GM08714 (cell line): ENCODE data around the gene PRRT1B.
"Not testable (repeated sequence)": the region's sequence is repeated elsewhere in the genome, so short reads cannot be mapped to it uniquely, and the experiment has no call there.

Experiments used
- H3K4me3 ChIP-seq: fragments of 200-500 bp; sonication (Bioruptor generic); 2 replicates; pipeline ENCODE4 v1.5.1; 2014; ENCODE audit warnings: mild to moderate bottlenecking, low read length, inconsistent platforms
- ZNF274 ChIP-seq: IDR thresholded peaks from 2 replicates; pipeline ENCODE4 v1.6.1; 2012; ENCODE audit warnings: mild to moderate bottlenecking, low read depth, low read length

PRRT1B gene

DNA sequence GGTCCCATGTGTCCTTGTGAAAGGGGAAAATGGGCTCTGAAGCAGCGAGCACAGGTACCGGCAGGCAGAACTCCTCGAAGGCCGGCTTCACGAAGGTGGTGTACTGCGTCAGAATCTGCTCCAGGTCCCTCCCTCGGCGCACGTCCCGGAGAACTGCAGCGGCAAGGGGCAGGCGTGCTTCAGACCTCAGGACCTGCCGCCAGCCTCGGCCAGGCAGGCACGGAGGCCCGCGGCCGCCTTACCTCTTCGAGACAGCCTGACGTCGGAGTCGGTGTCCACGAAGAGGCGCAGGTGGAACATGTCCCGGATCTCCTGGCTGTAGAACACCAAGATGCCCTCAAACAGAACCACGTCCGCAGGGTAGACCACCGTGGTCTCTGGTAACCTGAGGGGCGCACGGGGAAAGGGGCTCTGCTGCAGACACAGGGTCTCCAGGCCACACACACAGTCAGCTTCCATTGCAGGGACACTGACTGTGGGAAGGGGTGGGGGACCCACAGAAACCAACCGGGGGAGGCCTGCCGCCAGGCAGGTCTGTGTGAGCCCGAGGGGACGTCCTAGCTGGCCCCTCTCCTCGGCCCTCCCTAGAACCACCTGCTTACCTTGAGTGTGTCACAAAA is 16.3 kb upstream of the PRRT1B start:
- no peak overlapping the region for H3K4me3 ChIP-seq
- TF ChIP-seq ZNF274, result no peak

DNA sequence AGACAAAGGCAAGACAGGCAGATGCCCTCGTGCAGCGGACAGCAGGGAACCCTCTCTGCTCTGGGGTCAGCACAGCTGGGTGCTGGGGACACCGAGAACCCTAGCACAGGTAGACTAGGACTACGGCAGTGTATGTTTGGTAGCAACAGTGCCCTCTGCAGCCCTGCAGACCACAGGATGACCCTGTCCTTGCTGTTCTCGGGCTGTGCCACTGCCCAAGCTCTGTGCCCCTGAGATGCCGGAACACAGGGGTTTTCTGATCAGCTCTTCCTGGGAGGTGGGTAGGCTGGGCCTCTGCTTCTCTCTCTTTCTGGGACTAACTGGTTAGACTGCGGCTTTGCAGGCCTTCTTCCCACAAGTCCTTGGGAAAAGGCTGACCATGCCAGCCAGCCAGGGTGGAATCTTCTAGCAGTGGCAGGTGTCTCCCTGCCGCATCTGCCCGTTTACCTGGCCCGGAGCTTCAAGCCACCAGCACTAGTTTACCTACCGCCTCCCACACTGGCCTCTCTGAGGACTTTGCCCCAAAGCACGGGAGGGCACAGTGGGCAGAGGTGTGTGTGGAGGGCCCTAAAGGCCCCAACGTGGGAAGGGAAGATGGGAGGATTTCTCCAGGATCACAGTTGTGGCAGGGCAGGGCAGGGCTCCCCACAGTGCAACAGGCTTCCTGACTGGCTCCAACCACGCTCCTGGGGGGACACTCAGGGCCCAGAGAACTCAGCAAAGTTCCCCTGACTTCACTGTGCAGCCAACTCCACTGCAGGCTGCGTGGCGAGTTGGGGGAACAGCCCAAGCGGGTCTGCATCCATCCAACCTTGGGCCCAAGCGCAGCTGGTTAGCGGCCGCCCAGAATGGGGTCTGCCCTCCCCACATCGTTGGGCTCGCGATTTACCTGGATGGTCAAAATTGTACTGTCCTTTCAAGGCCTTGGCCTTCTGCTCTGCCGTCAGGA is 15.5 kb upstream of the PRRT1B start:
- TF ChIP-seq ZNF274, result no peak
- peak overlapping the region; percentile 79 for H3K4me3 ChIP-seq

DNA sequence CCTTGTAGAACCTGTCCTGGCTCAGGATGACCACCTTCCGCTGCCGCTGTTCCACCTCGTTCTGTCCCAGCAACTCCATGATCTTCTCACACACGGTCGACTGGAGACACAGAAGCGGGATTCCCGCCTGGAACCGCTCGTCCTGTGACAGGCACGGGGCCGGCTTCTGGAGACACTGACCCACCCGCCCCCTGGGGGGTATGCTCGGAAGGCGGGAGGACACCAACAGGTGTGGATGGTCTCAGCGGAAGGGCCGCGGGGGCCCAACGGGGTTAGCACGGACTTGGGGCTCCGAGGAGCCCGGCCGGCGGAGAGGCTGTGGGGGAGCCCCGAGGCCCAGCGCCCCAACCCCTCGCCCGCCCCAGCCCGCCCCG is 14.8 kb upstream of the PRRT1B start:
- TF ChIP-seq ZNF274, result no peak
- peak overlapping the region; percentile 79 for H3K4me3 ChIP-seq

DNA sequence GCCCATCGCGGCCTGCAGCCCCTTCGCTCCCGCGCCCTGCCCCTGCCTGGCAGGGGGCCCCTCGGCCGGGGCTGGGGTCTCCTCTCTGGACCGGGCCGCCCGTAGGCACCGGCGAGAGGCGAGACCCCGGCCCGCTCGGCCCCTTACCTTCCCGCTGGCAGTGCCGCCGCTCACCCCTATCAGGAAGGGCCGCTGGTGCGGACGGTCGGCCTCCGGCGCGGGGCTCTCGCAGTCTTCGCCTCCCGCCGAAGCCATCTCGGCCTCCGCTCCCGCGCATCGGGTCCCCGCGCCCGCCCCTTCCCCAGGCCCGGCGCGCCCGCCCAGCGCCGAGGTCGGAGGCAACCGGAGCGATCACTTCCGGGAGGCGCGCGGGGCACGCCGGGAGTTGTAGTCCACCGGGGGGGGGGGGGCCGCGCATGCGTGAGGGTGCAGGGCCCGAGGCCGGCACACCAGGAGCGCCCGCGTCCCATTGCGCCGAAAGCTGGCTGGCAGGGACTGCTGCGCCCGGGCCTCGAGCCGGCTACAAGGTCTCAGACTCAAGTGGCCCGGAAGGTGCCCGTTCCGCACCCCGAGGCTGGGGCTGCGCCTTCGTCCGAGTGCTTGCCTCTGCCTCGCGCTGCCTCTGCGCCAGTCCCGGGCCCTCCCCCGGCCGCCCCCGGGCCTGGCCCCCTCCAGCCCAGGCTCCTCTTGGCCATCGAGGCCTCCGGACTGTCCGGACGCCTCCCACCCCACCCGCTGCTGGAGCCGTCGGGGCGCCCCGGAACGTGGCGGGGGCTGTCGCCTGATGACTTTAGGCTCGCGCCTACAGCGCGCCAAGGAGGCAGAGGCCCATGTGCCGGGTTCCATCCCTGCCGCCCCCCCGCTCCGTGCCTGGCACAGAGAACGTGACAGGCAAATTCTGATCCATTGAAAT is 14.1 kb upstream of the PRRT1B start, which contains the start of gene UCK1:
TSS of gene UCK1 (minus strand) at position 344 of the 913 bp plus-strand sequence. CDS start at position 255, 89 bp downstream.
- peak within 1 kb of the TSS; percentile 79 for H3K4me3 ChIP-seq
- no peak for TF ChIP-seq ZNF274

DNA sequence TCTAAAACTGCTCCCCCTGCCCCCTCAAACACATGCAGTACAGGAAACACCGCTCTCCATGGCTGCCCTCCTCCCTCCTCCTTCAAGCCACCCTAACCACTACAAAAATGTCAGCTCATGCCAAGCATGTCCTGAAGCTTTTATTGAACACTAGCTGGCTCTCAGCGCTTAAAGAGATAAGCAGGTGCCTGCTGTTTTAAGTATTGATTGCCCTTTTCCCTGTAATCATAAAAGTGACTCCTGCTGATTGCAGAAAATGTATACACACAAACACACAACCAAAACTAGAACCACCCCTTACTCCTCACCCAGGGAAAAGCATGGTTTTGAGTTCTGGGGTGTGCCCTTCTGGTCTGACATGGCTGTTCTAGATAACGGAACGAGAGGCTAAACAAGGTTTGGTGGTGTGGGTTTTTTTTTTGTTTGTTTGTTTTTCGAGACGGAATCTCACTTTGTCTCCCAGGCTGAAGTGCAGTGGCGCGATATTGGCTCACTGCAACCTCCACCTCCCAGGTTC is 10.5 kb upstream of the PRRT1B start:
- TF ChIP-seq ZNF274, result no peak
- H3K4me3 ChIP-seq, result no peak overlapping the region

DNA sequence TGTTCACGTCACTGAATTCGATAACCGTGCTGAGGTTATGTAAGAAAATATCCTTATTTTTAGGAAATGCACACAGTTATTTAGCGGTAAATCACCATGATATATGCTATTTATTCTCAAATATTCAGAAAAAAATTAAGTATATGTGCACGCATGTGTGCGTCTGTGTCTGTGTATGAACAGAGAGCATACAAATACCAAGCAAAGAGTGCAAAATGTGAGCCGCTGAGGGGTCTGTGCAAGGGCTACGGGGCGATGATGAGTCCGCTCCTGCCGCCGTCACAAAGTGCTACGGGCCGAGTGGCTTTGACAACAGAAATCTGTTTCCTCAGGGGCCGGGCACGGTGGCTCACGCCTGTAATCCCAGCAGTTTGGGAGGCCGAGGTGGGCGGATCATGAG is 7.4 kb upstream of the PRRT1B start:
- no peak for TF ChIP-seq ZNF274

DNA sequence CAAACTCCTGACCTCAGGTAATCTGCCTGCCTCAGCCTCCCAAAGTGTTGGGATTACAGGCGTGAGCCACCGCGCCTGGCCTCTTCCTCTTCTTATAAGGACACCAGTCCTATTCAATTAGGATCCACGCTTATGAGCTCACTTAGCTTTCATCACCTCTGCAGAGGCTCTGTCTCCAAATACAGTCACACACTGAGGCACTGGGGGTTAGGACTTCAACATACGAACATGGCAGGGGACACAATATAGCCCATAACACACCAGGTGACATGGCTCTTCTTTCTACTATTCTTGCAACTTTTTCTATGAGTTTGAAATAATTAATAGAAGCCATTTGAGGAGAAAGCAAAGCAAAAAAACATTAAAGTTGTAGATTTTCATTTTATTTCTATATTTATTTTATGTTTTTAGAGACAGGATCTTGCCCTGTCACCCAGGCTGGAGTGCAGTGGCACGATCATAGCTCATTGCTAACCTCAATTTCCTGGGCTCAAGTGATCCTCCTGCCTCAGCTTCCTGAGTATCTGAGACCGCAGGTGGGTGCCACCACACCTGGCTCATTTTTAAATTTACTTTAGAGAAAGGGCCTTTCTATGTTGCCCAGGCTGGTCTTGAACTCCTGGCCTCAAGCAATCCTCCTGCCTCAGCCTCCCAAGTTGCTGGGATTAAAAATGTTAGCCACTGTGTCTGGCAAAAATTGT is 6.0 kb upstream of the PRRT1B start:
- H3K4me3 ChIP-seq, result no peak overlapping the region
- no peak for TF ChIP-seq ZNF274

More for the DNA sequence above, 7.4 kb upstream of the PRRT1B start:
- H3K4me3 ChIP-seq, result no peak overlapping the region

DNA sequence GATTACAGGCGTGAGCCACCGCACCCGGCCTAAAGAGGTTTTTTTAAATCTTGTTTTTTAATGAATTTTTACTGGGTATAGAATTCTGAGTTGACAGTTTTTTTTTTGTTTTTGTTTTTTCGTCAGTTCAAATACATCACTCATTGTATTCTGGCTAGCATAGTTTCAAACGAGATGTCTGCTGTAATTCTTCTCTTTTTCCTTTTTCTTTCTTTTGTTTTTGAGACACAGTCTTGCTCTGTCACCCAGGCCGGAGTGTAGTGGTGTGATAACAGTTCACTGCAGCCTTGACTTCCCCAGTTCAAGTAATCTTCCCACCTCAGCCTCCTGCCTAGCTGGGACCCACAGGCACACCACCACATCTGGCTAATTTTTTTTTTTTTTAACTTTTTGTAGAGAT is 2.2 kb upstream of the PRRT1B start:
- no peak overlapping the region for H3K4me3 ChIP-seq
- TF ChIP-seq ZNF274, result no peak

DNA sequence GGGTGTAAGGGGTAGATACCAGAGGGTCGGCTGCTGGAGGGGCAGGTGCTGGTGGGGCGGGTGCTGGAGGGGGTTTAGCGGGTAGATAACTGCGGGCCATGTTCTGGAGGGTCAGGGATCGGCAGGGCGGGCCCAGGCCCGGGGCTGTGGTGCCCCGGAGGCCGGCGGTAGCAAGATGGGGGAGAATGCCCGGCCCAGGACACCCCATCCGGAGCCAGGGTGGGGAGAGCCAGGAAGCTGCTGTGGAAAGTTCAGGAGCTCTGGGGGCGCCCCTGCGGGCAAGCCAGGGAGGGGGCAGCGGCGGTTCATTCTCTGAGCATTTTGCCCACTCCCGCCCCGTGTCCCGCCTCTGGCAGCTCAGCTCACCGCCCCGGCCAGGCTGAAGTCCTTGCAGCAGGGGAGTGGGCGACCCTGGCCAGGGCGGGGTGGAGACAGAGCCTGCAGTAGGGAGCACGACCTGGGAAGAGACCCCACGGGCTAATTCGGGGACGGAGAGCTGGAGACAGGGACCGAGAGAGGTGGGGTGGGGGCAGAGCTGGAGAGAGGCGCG is 538 bp downstream of the PRRT1B start:
- TF ChIP-seq ZNF274, result no peak
- no peak overlapping the region for H3K4me3 ChIP-seq

DNA sequence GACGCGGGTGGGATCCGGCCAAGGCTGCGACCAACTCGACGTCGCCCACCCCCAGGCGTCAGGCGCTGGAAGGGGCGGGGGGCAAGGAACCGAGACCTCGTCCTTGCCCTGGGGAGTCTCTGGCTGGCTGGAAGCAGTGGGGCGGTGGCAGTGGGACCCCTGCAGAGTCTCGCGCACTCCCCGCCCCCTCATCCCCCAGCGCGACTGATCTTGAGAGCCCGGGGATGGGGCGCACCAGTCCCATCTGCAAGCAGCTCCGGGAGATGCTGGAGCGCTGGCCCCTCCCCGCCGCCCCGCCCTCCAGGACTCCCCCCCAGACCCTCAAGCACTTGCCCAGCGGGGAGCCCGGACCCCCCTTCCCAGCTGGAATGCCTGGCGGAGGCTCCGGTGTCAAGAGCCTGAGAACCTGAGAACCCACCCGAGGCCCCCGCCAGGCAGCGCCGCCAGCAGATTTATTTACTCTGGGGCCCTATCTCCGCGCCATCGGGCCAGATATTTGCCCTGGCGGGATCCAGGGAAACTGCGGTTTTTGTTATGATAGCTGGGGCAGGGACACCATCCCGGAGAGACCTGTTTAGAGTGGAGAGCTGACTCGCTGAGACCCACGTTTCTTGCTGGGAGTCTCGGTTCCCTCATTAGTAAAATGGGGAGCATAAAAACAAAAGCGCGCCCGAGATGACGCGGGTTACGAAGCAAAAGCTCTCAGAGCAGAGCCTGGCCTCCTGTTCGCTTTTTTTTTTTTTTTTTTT is 1.2 kb downstream of the PRRT1B start:
- no peak overlapping the region for H3K4me3 ChIP-seq
- no peak for TF ChIP-seq ZNF274

DNA sequence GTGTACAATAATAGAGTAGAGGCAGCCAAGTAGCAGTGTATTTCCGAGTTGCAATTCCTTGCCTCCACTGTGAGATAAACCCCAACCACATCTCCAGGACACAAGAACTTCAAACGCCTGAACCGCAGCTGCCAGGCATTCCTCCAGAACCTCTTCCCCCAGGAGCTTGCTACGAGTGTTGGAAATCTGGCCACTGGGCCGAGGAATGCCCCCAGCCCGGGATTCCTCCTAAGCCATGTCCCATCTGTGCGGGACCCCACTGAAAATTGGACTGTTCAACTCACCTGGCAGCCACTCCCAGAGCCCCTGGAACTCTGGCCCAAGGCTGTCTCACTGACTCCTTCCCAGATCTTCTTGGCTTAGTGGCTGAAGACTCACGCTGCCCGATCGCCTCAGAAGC is 3.9 kb downstream of the PRRT1B start:
- H3K4me3 ChIP-seq, result not testable (repeated sequence)

DNA sequence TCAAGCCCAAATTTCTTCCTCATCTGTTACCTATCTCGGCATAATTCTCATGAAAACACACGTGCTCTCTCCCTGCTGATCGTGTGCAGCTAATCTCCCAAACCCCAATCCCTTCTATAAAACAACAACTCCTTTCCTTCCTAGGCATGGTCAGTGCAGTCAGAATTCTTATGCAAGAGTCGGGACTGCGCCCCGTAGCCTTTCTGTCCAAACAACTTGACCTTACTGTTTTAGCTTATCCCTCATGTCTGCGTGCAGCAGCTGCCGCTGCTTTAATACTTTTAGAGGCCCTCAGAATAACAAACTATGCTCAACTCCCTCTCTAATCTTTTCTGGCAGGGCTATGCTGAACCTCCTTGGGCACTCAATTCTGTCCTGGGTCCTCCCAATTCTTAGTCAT is 5.1 kb downstream of the PRRT1B start:
- not testable (repeated sequence) for H3K4me3 ChIP-seq

DNA sequence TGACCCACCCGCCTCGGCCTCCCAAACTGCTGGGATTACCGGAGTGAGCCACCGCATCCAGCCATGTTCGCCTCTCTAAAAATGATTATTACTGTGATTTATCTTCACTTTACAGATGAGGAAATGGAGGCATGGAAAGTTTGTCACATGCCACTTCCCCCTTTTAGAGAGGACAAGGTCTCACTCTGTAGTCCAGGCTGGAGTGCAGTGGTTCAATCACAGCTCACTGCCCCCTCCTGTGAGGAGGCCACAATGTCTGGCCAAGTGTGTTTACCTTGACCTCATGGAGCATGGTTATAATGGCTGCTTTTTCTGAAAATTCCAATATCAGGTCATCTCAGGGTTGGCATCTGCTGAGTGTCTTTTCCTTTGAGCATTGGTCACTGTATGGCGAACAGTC is 6.7 kb downstream of the PRRT1B start:
- TF ChIP-seq ZNF274, result no peak
- no peak overlapping the region for H3K4me3 ChIP-seq
